Measurements from ENCODE around the gene LPA.
"Not testable (repeated sequence)": the region's sequence is repeated elsewhere in the genome, so short reads cannot be mapped to it uniquely, and the experiment has no call there.

The LPA gene

DNA sequence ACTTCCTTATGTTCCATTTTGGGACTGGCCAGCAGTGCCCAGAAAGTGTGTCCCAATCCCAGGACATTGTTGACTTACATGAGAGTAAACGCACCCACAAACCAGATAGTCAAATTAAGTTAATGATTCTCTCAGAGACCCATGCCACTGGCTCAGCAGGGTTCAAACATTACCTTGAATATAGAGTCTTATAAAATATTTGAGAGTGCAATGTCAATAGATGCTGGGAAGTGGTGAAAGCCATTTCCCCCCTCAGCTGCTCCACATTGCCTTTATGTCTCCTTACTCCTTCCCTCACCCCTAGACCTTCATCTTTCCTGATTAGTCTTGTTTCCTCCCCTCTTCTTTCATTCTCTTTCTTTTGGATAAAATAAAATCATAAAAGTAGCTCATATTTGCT lies at the start of gene LPA:
Gene LPA (minus strand): TSS at position 78 of the 400 bp plus-strand sequence. CDS start 61 bp downstream, at position 17.
- in situ Hi-C loops (cut with HindIII; ENCODE audit: low sequenced_read_pairs) = not testable (repeated sequence)

GRCh38 chr6:160708993-160709392 lies 44.9 kb upstream of the LPA start:
- in situ Hi-C loops (cut with HindIII; ENCODE audit: low sequenced_read_pairs) = not testable (repeated sequence)

- in situ Hi-C loops (cut with HindIII; ENCODE audit: low sequenced_read_pairs) = not testable (repeated sequence)
These were observed 40.6 kb upstream of the LPA start for GRCh38 chr6:160704688-160705087.

DNA sequence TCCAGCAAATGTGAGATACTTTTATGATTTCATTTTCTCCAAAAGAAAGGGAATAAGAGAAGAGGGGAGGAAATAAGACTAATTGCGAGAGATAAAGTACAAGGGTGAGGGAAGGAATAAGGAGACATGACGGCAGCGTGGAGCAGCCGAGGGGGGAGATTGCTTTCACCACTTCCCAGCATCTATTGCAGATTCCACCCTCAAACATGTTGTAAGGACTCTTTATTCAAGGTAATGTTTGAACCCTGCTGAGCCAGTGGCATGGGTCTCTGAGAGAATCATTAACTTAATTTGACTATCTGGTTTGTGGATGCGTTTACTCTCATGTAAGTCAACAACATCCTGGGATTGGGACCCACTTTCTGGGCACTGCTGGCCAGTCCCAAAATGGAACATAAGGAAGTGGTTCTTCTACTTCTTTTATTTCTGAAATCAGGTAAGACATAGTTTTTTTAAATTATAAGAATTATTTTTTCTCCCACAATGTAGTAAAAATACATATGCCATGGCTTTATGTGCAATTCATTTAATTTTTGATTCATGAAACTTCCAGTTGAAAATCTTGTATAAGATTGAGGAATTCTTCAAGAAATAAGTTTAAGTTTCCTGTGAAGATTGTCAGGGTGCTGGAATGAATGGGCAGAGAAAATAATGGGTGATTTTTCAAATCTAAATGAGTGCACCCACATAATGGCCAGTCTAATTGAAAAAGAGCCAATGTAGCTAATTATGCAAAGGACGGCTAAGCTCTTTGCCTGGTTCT lies 38.0 kb upstream of the LPA start, which contains the start of gene PLG:
Gene PLG (plus strand): TSS at position 327 of the 763 bp plus-strand sequence. CDS start 61 bp downstream, at position 388.
- in situ Hi-C loops (cut with HindIII; ENCODE audit: low sequenced_read_pairs) = not testable (repeated sequence)

DNA sequence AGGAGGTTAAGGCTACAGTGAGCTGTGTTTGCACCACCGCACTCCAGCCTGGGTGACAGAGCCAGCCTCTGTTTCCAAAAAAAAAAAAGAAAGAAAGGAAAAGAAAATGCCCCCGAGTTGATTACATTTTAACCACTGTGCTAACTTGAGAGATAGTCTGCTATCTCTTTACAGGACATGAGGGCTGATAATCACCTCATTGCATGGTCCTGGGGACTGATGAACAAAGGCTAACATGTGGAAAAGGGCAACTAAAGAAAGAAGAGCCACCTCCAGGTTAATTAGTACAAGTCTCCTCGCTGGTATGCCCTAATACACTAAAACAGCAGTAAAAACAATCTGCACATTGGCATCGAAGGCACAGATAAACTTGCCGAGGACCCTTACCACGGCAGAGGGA lies 33.8 kb upstream of the LPA start:
- in situ Hi-C loops (cut with HindIII; ENCODE audit: low sequenced_read_pairs) = no loop called here

DNA sequence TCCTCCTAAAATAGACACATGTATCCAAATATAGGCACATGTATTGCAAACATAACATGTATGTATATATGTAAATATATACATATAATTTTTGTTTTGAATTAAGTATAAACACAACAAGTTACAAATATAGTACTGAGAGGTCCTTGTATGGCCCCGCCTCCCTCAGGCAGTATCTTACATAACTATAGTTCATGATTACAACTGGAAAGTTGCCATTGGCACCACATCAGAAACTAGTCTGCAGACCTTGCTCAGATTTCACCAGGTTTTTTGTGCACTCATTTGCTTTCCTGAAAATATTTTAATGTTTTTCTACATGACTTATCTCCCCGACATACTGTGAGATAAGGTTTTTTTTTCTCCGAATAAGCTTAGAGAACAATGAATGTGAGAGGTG lies 32.8 kb upstream of the LPA start:
- in situ Hi-C loops (cut with HindIII; ENCODE audit: low sequenced_read_pairs) = not testable (repeated sequence)

- in situ Hi-C loops (cut with HindIII; ENCODE audit: low sequenced_read_pairs) = not testable (repeated sequence)
These were observed 31.5 kb upstream of the LPA start for GRCh38 chr6:160695622-160696021.

DNA sequence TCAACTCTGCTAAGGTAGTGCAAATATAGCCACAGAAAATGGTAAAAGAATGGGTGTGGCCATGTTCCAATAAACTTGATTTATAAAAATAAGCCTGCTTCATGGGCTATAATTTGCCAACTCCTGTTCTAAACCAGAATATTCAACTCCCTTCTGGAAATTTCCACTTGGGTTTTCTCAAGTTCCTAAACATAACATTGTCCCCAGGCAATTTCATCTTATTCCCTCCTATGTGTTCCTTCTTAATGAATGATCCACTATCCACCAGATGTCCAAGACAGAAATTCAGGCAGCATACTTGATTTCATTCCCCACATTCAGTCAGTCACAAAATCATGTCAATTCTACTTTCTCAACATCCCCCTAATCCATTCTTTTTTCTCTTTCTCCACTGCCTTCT lies 30.9 kb upstream of the LPA start:
- in situ Hi-C loops (cut with HindIII; ENCODE audit: low sequenced_read_pairs) = not testable (repeated sequence)

- in situ Hi-C loops (cut with HindIII; ENCODE audit: low sequenced_read_pairs) = no loop called here
These were observed 28.4 kb upstream of the LPA start for GRCh38 chr6:160692369-160692959.

GRCh38 chr6:160691617-160692016 lies 27.5 kb upstream of the LPA start:
- in situ Hi-C loops (cut with HindIII; ENCODE audit: low sequenced_read_pairs) = no loop called here

GRCh38 chr6:160690458-160690857 lies 26.4 kb upstream of the LPA start:
- in situ Hi-C loops (cut with HindIII; ENCODE audit: low sequenced_read_pairs) = no loop called here

DNA sequence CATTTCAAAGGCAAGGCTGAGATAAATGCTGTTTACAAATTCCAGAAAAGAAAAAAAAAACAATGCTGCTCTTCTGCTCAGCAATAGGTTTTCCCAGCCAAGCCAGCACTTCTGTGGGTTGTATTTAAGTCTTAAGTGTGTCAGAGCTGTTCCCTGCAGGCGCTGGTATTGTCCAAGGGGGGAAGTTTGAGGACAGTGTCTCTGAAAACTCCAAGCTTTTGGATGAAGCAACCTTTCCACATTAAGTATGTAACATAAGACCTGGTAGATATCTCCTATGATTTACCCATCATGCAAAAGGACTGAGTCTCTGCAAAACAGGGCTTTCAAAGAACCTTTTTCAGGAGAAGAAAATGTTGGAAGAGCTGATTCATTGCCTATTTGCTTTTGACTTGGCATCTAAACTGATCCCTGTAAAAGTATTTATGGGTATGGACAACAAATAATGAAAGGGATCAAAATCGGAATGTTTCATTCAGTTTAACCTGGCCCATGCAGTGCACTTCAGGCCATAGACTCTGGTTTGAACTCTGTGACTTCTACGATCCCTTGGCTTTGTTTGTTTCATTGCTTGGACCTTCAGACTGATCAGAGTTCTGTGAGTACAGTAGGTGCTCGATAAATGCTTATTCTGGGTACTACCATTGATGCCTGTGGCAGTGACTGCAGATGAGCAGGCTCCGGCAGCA lies 21.8 kb upstream of the LPA start:
- in situ Hi-C loops (cut with HindIII; ENCODE audit: low sequenced_read_pairs) = no loop called here

- in situ Hi-C loops (cut with HindIII; ENCODE audit: low sequenced_read_pairs) = not testable (repeated sequence)
These were observed 21.2 kb upstream of the LPA start for GRCh38 chr6:160685101-160685761.

DNA sequence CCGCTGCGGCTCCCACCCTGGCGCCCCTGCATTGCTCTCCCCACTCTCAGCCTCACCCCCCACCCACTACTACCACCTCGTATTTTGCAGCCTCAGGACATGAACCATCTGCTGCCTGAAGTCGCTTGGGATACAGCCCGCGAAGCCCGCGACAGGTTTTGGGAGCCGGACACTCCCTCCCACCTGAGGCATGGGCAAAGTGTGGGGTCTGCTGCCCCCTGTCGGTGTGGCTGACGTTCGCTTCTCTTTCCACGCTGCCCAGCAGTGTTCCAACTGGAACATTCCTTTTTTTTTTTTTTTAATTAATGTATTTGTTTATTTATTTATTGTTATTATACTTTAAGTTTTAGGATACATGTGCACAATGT lies 15.3 kb upstream of the LPA start:
- in situ Hi-C loops (cut with HindIII; ENCODE audit: low sequenced_read_pairs) = no loop called here

GRCh38 chr6:160678744-160679401 lies 14.8 kb upstream of the LPA start:
- in situ Hi-C loops (cut with HindIII; ENCODE audit: low sequenced_read_pairs) = no loop called here

GRCh38 chr6:160678230-160678629 lies 14.2 kb upstream of the LPA start:
- in situ Hi-C loops (cut with HindIII; ENCODE audit: low sequenced_read_pairs) = no loop called here

DNA sequence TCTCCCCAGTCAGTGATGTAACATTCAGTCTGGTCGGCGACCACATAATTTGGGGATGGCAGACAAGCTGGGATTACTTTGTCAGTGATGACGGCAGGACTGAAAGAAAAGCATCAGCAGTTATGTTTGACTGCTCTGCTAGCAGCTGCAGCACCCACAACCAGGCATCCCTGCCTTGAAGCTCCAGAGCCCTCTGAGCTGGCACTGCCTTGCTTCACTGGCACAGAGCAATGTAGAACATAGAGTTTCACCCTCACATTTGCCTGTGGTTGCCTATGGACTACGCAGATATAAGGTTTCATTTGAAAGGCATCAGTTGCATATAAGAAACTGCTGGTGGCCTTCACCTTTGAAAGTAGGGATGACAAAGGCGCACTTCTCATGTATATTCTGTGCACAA lies 12.3 kb upstream of the LPA start:
- in situ Hi-C loops (cut with HindIII; ENCODE audit: low sequenced_read_pairs) = not testable (repeated sequence)

DNA sequence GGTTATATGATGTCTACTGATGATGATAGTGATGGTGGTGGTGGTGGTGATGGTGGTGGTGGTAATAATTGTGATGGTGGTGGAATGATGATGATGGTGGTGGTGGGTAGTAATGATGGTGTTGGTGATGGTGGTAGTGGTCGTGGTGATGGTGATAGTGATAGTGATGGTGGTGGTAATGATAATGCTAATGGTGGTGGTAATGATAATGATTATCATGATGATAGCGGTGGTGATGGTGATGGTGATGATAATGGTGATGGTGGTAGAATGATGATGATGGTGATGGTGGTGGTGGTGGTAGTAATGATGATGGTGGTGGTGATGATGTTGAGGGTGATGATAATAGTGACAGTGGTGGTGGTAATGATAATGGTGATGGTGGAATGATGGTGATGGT lies 4.5 kb upstream of the LPA start:
- in situ Hi-C loops (cut with HindIII; ENCODE audit: low sequenced_read_pairs) = no loop called here

DNA sequence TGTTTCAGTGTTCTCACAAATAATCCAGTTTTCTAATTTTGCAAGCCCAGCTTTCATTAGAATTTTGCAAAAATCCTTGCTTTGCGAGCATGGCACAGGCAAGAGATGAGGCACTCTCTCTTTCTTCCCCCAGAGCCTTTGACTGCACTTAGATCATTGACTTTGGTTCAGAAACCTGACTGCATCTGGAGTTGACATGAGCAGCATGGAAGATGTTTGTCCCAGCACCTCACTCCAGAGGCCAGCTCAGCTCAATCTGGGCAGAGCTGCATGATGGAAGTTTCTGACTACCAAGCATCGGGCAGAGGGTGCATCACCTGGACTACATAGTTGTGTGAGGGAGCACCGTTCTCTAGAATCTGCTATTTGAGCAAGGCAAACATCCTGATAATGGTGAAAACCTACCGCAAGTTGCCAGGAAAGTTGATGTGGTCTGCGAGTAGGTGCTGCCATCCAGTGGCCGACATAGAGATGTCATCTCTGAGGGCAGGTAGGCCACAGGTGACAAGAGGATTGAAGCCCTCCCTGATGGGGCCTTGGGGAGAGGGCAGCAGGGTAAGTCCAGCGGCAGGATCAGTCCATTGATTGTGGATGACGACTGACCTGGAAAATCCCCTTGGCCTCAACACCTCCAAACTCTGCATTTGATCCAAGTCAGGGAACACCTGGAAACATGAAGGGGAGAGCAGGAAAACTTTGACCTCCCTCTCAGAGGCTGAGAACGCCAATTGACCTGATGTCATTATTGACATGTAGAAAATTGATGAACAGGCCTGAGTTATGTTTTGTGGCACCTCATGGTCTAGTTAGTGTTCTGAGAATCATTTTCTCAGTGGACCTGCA lies 3.8 kb upstream of the LPA start:
- in situ Hi-C loops (cut with HindIII; ENCODE audit: low sequenced_read_pairs) = no loop called here

DNA sequence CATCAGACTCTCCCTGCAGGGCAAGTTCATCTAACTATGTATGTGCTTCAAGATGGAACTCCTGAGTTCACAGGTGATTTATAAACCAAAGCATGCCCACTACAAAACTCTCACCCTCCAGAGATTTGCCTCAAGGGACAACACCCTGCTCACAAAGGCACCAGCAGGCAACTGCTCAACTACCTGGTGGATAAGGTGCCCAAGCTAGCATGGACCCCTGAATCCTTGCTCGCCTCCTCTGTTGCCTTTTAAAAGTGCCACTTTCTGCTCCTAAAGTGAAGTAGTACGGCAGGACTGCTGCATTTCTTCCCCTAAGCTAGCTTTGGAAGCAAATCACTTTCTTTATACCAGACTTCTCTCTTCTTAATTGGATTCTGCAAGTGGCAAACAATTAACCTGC lies 1.2 kb downstream of the LPA start:
- in situ Hi-C loops (cut with HindIII; ENCODE audit: low sequenced_read_pairs) = no loop called here
